NCI-H2196 (cell line): ENCODE measurements around the gene RPTOR.

Experiments
- DNase-seq: peaks from one replicate; lab custom pipeline; 2025; ENCODE audit not compliant: unreplicated experiment; lab: John Stamatoyannopoulos, UW

RPTOR gene

DNA sequence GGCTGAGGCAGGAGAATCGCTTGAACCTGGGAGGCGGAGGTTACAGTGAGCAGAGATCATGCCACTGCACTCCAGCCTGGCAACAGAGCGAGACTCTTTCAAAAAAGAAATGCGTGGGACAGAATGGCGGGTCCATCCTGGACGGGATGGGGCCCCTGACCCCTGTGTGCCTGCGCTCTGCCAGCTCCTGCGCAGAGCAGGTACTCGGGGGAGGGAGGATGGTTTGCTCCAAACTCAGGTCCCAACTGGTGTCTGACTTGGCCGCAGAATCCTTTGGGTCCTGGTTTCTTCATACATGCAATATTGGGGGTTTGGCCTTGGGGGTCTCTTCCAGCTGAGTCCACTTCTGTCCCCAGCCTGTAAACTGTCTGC is 457.4 kb downstream of the RPTOR start:
- no peak for DNase-seq

DNA sequence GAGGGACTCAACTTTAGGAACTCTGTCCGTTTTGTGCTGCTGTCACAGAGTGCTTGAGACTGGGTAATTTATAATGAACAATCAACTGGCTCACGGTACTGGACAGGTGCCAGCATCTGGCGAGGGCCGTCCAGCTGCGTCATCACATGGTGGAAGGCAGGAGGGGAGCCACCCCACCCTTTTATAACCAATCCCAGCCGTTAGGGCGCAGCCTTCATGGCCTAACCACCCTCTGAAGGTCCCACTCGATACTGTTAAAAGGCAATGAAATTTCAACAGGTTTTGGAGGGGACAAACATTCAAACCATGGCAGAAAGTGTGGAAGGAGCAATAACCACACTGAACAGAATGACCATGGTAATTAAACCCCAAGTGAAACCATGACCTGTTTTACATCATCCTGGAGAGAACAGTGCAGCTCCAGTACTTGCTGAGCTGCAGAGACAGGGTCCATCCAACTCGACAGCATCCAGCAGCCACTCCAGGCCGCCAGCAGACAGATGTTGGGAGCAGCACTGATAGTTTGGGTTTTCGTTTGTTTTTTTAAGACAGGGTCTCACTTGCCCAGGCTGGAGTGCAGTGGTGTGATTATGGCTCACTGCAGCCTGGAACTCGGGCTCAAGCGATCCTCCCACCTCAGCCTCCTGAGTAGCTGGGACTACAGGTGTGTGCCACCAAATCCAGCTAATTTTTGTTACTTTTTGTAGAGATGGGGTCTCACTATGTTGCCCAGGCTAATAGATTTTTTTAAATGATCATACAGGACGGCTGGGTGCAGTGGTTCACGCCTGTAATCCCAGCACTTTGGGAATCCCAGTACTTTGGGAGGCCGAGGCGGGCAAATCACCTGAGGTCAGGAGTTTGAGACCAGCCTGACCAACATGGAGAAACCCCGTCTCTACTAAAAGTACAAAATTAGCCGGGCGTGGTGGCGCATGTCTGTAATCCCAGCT is 458.0 kb downstream of the RPTOR start:
- peak; percentile 85 for DNase-seq

DNA sequence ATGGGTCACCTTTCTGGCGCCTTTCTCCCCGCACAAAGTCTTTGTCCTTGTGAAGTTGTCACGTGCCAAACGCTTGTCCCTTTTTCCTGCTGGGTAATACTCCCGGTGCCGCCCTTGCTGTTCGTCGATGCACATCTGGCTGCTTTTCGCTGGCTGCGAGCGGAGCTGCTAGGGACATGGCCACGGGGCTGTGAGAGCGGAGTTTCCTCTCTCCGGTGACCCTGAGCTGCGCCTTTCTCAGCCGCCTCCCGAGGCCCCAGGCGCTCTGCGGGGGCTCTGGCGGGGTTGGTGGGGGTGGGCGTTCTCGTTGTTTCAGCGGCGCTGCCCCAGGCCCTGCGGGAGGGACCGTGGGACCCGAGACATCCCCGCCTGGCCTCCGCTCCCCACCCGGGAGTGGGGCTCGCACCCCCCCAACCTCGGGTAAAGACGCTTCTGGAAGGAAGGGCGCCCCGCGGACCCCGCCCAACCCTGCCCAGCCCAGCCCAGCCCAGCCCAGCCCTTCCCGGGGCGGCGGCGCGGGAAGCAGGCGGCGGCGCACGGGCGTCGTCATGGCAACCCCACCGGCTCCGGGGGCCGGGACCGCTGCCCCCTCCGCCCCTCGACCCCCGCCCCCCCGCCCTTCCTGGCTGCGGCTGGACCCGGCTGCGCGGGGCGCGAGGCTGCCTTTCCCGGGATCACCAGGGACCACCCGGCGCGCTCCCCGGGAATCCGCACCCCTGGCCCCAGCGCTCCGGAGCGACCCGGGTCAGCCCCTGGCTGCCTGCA is 459.3 kb downstream of the RPTOR start:
- DNase-seq = peak; percentile 38

DNA sequence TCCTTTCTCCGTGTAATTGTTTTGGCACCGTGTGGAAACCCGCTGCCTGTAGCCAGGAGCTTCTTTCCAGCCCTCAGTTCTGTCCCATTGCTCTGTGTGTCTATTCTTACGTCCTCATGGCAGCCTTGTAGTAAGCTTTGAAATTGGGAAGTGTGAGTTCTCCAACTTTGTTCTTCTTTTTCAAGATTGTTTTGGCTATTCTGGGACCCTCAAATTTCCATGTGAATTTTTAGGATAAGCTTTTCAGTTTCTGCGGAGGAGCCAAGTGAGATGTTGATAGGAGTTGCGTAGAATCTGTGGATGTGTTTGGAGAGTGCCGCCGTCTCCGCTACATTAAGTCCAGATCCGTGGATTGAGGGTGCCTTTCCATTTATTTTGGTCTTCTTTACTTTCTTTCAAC is 462.3 kb downstream of the RPTOR start:
- DNase-seq = no peak

DNA sequence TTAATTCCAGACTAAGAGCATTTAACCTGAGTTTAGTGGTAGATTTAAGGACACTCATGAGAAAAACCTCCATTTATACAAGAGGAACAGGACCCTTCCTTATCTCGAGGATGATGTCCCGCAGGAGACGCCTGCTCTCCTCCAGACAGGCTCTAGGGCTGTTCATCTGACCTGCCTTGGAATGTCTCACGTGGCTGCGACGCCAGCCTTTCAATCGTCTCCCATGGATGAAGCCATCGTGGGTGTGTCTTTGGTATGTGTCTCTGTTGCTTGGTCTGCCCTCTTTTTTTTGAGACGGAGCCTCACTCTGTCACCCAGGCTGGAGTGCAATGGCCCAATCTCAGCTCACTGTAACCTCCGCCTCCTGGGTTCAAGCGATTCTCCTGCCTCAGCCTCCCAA is 463.5 kb downstream of the RPTOR start:
- no peak for DNase-seq

DNA sequence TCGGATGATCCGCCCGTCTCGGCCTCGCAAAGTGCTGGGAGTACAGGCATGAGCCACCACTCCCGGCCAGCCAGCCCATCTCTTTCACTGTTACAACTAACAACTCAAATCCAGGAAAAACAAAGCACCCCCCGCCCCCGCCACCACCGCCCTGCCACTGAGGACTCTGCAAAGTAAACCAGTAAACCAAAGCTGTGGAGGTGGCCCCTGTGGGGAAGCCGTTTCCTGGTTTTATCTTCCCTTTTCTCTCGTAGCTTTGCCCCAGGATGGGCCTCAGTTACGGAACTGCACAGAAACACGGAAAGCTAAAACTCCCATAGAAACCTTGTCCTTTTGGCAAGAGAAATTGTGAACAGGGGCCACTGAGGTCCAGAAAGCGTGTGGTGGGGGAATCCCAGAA is 464.5 kb downstream of the RPTOR start:
- no peak for DNase-seq

DNA sequence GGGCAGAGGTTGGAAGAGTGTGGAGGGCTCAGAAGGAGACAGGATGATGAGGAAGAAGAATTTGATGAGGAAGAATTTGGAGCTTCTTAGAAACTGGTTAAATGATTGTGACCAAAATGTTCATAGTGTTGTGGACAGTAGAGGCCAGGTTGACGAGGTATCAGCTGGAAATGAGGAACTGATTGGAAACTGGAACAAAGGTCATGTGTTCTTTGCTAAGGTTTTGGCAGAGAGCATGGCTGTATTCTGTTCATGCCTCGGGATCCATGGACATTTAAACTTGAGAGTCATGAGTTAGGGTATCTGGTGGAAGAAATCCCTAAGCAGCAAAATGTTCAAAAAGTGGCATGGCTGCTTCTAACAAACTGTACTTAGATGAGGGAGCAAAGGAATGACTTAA is 466.3 kb downstream of the RPTOR start:
- DNase-seq = no peak

DNA sequence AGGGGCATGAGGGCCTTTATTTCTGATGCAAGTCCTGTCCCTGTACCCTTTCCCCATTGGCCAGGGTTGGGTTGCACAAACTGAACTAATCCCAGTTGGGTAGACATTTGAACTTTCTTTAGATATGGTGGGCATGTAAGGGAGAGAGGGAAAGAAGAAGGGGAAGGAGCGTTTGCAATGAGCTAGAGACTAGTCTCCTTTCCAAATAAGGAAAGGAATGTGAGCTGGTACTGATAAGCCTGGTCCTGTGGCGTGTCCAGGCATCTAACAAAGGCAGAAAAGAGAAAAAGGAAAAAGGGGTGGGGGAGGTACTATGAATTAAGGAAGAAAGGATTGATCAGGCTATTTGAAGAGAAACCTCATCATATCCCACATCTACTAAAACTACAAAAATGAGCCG is 467.3 kb downstream of the RPTOR start:
- DNase-seq = no peak

DNA sequence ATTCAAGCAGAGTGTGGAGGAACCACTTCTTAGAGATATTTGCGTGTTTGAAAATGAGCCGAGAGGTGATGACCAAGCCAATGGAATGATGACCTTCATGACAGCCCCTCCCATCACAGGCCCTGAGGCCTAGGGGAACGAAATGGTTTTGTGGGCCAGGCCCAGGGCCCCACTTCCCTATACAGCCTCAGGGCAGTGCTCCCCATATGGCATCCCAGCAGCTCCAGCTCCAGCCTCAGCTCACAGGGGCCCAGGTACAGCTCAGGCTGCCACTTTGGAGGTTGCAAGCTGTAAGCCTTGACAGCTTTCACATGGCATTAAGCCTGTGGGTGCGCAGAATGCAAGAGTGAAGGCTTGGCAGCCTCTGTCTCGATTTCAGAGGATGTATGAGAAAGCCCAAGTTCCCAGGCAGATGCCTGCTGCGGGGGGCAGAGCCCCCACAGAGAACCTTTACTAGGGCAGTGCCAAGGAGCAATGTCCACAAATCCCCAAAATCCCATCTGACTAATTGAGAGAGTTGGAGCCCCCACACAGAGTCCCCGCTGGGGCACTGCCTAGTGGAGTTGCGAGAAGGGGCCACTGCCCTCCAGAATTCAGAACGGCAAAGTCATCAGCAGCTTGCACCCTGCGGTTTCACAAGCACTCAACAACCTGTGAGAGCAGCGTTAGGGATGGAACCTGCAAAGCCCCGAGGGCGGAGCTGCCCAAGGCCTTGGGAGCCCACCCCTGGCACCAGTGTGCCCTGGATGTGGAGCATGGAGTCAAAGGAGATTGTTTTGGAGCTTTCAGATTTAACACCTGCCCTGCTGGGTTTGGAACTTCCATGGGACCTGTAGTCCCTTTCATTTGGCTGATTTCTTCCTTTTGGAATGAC is 468.2 kb downstream of the RPTOR start:
- DNase-seq = no peak

DNA sequence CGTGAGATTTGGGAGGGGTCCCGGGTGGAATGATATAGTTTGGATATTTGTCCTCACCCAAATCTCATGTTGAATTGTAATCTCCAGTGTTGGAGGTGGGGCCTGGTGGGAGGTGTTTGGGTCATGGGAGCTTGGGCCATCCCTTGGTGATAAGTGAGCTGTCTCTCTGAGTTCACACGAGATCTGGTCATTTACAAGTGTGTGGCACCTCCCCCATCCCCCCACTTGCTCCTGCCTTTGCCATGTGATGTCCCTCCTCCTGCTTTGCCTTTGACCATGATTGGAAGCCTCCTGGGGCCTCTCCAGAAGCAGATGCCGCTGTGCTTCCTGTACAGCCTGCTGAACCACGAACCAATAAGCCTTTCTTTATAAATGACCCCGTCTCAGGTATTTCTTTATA is 469.0 kb downstream of the RPTOR start:
- DNase-seq = no peak

DNA sequence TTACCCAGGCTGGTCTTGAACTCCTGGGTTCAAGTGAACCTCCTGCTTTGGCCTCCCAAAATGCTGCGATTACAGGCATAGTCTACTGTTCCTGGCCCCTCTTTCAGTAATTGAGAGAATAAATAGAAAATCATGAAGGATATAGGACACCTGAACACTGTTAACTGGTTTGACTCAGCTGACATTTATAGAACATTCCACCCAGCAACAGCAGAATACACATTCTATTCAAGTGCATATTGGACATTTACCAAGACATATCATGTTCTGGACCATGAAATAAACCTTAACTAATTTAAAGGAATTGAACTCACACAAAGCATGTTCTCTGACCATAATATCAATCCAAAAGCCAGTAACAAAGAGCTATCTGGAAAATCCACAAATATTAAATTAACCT is 470.5 kb downstream of the RPTOR start:
- peak; percentile 29 for DNase-seq
